NCI-H2196 treated with DMSO at 0.1 percent for 48 hours (cell line): ENCODE measurements around the gene OR10A5.
"Not testable (repeated sequence)": the region's sequence is repeated elsewhere in the genome, so short reads cannot be mapped to it uniquely, and the experiment has no call there.

Experiments
- DNase-seq: peaks from one replicate; lab custom pipeline; 2025; ENCODE audit not compliant: unreplicated experiment; lab: John Stamatoyannopoulos, UW

OR10A5 gene, protein sequence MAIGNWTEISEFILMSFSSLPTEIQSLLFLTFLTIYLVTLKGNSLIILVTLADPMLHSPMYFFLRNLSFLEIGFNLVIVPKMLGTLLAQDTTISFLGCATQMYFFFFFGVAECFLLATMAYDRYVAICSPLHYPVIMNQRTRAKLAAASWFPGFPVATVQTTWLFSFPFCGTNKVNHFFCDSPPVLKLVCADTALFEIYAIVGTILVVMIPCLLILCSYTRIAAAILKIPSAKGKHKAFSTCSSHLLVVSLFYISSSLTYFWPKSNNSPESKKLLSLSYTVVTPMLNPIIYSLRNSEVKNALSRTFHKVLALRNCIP

DNA sequence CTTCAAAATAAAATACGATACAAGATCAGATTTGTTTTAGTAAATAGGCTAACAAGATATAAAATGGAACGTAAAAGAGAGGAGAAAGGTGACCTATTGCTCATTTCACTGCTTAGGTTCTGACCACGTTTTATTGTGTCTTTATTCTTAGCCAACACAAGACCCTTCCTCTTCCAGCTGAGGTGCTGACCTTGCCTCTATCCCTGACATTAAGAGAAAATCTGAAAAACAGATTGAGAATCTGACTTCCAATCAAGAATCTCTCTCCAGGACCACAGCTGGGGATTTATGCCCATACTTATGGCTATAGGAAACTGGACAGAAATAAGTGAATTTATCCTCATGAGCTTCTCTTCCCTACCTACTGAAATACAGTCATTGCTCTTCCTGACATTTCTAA is at the start of gene OR10A5:
TSS of gene OR10A5 (plus strand) at position 301 of the 400 bp plus-strand sequence. CDS start at position 301, 0 bp downstream.
- no peak for DNase-seq

DNA sequence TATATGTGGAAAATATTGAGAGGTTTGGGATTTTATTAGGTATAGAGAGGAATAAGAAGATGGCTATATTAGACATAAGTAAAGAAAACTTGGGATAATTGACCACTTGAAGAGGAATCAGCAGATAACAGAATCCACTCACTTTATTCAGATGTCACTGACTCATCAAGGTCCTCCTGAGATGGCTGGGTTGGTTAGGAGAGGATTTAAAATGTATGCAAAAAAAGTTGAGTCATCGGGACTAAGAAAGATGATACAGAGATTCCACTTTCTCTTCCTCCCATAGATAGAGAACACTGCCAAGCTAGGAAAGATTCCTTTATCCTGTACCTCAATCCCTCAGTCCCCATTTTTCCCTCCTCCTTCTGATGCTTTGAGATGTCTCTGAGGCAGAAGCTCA is 46.1 kb upstream of the OR10A5 start, which contains the start of gene OR6A2:
TSS of gene OR6A2 (minus strand) at position 288 of the 400 bp plus-strand sequence. CDS start 3,981 bp downstream, outside the sequence.
- no peak for DNase-seq

DNA sequence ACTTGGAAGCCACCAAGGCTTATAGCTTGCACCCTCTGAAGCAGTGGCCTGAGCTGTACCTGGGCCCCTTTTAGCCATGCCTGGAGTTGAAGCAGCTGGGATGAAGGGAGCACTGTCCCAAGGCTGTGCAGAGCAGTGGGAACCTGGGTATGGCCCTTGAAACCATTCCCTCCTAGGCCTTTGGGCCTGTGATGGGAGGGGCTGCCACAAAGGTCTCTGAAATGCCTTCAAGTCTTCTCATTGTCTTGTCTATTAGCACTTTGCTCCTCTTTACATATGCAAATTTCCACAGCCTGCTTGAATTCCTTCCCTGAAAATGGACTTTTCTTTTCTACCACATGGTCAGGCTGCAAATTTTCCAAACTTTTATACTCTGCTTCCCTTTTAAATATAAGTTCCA is 44.4 kb upstream of the OR10A5 start:
- not testable (repeated sequence) for DNase-seq

DNA sequence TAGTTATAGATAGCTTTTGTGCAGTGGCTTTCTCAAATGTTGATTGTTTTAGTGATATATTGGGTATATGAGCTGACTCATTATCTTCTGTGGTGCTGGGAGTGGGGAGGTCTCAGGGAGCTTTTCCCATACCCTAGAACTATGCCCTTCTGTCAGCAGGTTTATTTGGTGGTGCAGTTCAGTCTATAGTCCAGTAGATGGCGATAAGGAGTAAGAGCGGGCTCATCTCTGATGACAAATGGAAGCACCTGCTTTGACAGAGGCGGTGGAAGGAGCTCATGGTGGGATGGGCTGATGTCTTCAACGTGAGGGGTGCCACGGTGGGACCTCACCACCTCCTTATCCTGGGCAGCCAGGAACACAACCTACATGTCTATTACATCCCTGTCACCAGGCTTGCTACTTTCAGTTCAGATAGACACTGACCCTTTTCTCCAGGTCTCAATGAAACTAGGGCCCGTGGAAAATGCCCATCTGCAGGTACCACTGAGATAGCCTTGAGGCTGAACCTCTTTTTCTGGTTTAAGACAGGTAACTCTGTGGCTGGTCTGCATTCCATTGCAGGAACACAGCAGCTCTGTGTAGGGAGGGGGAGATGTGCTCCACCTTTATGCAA is 33.0 kb upstream of the OR10A5 start:
- DNase-seq = peak; percentile 6

DNA sequence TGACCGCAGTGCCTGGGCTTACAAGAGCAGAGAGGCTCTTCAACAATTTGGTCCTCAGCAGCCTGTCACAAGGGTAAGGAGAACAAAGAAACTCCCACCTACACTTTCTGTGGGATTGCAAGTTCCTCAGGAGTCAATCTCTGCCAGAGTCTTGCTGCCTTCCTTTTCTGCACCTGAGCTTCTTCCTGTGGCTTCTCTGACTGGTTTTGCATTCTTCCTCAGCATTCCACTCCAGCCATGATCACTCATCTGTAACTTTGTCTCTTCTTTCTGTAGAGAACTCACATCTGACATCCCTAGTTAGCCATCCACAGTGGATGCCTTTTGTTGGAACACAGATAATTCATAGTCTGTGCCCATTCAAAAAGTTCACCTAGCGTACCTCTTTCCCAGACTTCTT is 31.8 kb upstream of the OR10A5 start:
- DNase-seq = no peak

DNA sequence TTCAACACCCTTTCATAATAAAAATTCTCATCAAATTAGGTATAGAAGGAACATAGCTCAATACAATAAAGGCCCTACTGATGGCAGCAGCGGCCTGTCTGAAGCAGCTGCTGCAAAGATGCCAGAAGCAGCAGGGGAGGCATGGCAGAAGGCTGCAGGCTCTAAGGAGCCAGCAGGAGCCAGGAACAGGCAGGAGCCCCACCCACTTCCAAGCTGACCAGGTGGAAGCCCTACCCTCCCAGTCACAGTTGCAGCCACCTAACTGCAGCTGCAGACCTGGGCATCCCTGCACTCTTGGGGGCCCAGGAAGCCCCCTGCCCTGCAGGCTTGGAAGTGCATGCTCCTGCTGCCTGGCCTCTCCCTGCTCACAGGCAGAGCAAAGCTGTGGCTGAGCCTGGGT is 27.8 kb upstream of the OR10A5 start:
- no peak for DNase-seq

DNA sequence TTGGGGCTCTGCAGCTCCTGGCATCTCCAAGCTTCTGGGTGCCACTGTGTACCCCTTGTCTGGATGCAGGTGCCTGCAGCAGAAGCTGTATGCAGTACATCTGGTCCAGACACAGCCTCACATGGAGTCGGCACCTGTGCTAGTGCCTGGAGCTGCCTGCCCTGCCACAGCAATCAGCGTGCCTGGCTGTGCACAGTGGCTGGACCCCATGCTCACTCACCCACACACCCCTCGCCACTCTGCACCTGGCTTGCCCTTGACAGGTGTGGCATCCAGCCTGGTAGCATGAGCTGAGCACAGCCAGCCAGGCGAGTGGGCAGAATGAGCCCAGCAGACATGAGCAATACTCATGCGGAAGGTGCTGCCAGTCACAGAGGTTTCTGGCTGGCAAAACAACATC is 26.5 kb upstream of the OR10A5 start:
- no peak for DNase-seq

DNA sequence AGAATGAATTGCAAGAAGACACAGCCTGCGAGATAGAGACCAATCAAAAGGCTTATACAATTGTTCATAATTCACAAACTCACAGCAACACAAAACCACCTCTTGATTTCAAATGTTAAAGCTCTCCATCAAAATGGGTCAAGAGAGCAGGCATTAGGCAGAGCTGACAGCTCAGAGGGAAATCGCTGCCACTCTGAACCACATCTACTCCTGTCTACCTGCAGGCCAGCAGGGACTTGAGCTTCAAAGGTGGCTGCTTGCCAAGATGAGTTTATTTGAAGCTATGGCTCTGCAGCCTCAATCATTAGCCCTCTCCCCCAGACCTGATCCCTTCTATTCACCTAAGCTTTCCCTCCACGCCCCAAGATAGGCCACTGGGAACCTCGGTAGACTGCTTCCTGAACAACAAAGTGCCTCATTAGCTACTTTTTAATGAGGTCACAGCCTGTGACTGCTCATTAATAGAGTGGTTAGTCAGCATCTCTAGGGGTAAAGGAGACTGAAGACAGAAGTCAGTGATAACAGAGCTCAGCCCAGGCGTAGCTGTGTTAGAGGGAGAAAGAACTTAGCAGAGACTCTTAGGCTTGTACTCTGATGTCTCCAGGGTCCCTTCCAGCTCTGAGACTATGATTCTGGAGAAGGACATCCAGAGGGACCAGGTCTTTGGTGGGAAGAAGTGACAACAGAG is 21.2 kb upstream of the OR10A5 start:
- DNase-seq = no peak

DNA sequence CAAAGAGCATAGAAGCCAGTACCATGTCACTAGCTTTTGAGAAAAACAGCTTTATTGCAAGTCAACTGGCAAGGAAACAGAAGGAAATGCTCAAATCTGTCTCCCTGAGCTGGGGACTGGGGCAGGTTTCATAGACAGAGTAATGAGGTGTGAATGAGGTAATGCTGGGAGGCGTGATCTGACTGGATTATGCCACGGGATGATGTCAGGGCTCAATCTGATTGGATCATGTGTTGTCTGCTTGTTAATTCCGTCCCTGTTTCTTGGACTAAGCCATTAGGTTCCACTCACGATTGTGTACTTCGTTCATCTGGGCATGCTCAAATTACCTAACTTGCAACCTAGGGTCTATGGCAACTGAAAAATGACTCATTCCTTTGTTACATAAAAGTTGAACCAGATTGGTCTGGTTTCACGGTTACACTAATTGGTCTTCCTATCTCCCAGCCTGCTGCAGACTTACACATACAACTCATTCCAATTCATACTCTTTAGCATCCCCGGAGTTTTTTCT is 20.2 kb upstream of the OR10A5 start:
- no peak for DNase-seq

DNA sequence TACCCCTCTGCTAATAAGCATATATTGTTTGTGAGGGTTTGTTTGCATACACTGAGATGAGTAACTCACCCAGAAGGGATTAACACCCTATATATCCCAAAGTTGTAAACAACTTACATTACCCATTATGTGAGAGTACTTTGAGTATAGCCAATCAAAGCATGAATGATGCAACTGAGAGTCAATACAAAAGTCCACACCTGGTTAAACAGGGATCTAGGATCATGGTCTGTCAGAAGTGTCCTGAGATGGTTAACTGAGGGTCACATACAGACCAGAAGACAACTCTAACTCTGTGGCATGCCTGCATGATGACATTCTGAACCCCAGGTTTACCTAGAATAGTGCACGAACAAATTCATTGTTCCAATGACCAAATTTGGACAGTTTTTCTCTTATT is 17.4 kb upstream of the OR10A5 start:
- no peak for DNase-seq

DNA sequence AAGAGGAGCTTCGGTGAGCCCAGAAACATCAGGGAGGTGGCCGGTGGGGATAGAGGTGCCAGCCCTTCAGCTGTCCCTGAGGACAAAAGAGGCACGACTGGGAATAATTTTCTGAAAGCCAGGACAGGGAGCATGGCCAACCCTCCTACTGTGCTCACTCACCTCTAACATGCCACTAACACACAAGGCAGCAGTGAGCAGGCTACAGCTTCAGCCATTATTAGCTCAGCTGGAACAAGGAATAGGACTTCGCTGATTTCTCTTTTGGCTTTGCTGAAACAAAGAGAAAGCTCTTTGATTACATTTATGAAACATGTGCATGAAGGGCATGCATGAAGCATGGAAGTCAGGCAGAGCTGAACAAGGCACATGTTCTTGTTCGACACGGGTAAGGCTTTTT is 12.1 kb upstream of the OR10A5 start:
- DNase-seq = no peak

DNA sequence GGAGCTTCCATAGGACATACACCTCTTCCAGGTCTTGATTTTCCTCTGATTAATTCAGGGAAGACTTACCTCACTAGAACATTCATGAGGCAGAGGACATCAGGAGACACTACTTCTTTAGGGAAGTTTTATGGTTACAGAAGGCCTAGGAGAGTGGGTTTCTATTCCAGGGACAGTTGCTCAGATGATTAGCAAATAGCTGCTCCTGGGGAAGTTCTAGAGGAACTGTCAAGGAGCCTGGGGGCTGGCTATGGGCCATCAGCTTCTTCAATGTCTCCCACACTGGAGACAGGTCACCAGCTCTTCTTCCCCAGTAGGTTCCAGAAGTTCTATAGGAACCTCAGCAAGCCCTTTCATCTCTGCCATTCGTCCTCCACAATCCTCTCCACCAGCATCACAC is 11.5 kb upstream of the OR10A5 start:
- DNase-seq = no peak

DNA sequence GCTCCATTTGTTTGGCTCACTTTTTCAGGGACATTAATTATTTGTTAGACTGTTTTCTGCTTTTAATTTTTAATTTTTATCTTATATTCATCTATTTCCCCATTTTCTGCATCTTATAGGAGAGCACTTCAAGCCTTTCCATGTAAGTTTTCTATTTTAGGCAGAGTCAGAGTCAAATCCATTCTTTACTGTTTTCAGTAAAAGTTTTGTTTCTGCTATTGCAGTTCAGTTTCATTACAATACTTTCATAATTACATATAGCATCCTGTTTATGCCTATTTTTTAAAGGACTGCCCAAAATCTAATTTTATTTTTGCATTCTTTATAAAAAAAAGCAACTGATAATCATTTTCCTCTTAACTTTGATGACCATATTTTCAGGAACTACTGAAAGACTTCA is 3.8 kb upstream of the OR10A5 start:
- DNase-seq = no peak

DNA sequence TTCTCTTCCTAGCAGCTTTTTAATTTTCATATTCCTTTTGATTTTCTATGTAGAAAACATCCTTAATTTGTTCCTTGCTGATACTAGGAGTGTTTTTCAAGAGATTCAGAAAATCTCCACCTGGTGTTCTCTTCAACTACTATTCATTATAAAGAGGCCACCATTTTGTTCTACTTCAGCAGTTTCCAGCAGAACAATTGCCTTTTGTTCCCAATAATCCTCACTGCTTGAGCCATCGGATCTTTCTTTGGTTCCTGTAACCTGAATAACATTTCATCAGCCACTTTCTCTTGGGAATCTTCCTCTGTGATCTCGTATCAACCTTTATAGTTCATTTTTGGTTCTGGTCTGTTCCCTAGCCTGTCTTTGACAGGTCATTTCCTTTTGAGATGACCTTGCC is 1.8 kb upstream of the OR10A5 start:
- DNase-seq = no peak

DNA sequence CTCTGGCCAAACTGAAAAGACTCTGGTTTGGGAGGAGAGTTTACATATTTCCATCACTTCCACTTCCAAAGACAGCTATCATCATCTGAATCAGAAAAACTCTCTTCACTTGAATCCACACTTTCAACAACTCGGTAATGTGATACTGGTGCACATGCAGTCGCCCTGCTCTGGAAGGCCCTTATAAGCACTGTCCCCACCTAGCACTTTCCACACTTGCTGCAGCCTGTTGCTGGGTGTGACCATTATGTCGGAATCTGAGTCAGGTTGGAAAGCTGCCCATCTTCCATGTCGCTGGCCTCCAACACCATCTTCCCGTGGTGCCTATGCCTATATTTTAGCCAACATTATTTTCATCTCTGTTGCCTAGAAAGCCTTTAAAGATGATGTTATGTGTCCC is 1.1 kb upstream of the OR10A5 start:
- no peak for DNase-seq

DNA sequence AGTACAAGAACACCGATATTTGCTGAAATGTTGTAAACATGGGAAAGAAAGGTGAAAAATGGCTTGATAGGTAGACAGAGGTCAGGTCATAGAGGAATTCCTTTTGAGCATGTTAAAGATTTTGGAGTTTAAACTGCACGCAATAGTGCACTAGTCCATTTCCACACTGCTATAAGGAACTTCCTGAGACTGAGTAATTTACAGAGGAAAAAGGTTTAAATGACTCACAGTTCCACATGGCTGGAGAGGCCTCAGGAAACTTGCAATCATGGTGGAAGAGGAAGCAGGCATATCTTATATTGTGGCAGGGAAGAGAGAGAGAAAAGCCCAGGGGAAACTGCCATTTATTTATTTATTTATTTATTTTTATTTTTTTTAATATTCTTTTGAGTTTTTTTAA is 5.0 kb downstream of the OR10A5 start:
- DNase-seq = no peak

DNA sequence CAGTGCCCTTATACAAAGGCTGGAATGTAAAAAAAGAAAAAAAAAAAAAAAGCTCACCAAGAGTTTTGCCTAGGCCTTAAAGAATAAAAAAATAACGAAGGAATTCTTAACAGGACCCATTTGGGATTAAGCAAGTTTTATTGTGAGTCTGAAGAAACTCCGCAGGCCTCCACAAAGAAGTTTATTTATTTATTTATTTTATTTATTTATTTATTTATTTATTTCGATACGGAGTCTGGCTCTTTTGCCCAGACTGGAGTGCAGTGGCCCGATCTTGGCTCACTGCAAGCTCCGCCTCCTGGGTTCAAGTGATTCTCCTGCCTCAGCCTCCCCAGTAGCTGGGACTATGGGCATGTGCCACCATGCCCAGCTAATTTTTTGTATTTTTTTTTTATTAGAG is 9.3 kb downstream of the OR10A5 start:
- not testable (repeated sequence) for DNase-seq

DNA sequence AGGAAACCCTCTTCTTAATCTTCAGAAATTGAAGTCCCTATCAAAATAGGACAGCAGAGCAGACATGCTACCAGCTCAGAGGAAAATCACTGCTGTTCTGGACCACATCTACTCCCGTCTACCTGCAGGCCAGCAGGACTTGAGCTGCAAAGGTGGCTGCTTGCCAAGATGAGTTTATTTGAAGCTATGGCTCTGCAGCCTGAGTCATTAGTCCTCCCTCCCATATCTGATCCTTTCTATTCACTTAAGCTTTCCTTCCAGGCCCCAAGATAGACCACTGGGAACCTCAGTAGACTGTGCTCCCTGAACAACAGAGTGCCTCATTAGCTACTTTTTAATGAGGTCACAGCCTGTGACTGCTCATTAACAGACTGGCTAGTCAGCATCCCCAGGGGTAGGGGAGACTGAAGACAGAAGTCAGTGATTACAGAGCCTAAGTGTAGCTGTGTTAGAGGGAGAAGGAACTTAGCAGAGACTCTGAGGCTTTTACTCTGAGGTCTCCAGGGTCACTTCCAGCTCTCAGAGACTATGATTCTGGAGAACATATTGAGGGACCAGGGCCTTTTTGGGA is 10.6 kb downstream of the OR10A5 start:
- no peak for DNase-seq

DNA sequence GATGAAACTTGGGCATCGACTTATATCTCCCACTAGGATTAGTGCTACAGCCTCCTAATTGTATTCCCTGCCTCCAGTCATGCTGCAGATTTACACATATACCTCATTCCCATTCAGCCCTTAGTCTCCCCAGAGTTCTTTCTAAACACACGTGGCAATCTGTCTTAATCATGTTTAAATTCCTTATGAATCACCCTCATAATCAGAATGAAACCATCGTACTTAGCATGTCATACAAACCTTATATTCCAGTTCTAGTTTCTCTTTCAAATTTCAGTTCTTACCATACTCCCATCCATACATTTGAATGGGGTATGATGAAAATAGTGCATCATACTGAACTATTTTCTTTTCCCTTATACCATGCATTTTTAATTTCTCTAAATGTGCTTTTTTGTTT is 11.4 kb downstream of the OR10A5 start:
- no peak for DNase-seq

DNA sequence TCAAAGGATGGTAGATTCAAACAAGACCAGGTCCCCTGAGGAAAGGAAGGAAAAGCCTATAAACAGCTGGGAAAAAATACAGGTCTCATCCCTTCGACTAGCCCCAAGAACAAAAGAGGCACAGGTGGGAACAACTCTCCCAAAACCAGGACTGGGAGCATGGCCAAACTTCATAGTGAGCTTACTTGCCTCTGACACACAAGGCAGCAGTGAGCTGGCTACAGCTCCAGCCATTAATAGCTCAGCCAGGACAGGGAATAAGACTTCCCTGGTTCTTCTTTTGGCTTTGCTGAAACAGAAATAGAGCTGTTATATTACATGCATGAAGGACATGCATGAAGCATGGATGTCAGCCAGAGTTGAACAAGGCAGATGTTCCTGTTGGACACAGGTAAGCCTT is 17.5 kb downstream of the OR10A5 start, which contains the start of gene OR10A2:
TSS of gene OR10A2 (plus strand) at position 97 of the 400 bp plus-strand sequence. CDS start 6,698 bp downstream, outside the sequence.
- no peak for DNase-seq

DNA sequence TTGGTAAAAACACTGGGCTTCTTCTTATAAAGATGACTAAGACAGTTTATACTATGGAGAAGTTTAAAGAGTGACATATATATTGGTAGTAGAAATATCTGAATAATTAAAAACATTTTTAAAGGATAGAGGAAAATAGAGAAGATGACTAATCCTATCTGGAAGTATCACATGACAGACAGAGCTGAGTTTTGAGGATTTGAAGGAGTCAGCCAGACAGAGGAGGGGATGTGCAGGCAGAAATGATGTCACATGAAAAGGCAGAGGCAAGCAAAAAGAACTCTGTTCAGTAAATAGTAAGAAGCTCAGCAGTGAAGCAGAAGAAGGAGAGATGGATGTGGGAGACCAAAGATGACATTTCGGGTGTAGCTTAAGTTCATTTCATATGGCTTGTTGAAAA is 19.0 kb downstream of the OR10A5 start:
- no peak for DNase-seq
